DND-41 (cell line): ENCODE results near the gene DSCAM.

ENCODE experiments used
- EZH2 ChIP-seq: IDR thresholded peaks from 3 replicates; pipeline ENCODE4 v1.6.1; 2012; ENCODE audit warnings: borderline replicate concordance, low read depth, mild to moderate bottlenecking, moderate library complexity, low read length, inconsistent platforms; ENCODE audit not compliant: severe bottlenecking
- TF ChIP-seq, protein P1 (sequence below): IDR thresholded peaks from 2 replicates; pipeline ENCODE4 v1.5.1; 2012; ENCODE audit warnings: borderline replicate concordance, low read length, moderate library complexity, mild to moderate bottlenecking; ENCODE audit not compliant: poor library complexity, severe bottlenecking; ENCODE audit errors: extremely low read depth

GRCh38 chr21:40160911-40161310 lies 686.0 kb downstream of the DSCAM start:
- TF ChIP-seq, protein P1, sequence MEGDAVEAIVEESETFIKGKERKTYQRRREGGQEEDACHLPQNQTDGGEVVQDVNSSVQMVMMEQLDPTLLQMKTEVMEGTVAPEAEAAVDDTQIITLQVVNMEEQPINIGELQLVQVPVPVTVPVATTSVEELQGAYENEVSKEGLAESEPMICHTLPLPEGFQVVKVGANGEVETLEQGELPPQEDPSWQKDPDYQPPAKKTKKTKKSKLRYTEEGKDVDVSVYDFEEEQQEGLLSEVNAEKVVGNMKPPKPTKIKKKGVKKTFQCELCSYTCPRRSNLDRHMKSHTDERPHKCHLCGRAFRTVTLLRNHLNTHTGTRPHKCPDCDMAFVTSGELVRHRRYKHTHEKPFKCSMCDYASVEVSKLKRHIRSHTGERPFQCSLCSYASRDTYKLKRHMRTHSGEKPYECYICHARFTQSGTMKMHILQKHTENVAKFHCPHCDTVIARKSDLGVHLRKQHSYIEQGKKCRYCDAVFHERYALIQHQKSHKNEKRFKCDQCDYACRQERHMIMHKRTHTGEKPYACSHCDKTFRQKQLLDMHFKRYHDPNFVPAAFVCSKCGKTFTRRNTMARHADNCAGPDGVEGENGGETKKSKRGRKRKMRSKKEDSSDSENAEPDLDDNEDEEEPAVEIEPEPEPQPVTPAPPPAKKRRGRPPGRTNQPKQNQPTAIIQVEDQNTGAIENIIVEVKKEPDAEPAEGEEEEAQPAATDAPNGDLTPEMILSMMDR, result no peak
- no peak for TF ChIP-seq EZH2
